ENCODE results near the gene SLC2A10. TPM values are rescaled to one million over a fixed set of nuclear protein-coding genes. Genes with fewer than 3 reads are reported as not detected.

SLC2A10 gene
- total and polyA plus RNA-seq, 2 donors (not counting 1 experiment from before 2014, with no cell fraction given) = 35.3 to 47.2 TPM

DNA sequence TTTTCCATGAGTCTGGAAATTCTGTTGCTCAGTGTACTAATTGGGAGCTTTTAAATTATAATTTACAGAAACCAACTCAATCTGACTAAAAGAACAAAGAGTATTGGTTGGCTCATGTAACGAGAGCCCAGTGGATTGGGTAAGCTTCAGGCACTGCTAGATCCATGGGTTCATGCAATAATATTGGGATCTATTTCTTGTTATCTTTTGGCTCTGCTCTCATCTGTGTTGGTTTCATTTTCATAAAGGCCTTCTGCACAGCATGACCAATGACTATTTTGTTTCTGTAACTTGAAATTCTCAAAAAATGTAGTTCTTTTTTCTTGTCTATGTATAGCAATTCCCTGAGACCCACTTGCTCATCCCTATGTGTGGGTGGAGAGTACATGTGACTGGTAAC lies 12.0 kb downstream of the SLC2A10 start:
- H3K27ac ChIP-seq (ENCODE audit: insufficient read depth, low read length) = no peak overlapping the region
- H3K4me1 ChIP-seq (ENCODE audit: control insufficient read depth, extremely low read depth, insufficient read depth, low read length) = no peaks in the 10 kb centered on the region
- H3K4me2 ChIP-seq (ENCODE audit: extremely low read depth, insufficient read depth, low read length) = no peak overlapping the region
- no peak overlapping the region for H2AFZ ChIP-seq (ENCODE audit: low read length)
- H3K9ac ChIP-seq (ENCODE audit: insufficient read depth, low read length) = no peak overlapping the region
- H3K9me3 ChIP-seq (ENCODE audit: control insufficient read depth, insufficient read depth, low read depth, low read length) = no peaks in the 10 kb centered on the region
- no peak overlapping the region for H3K4me3 ChIP-seq (replicated peaks in 1 of 4; ENCODE audit: control extremely low read depth in 1 of 4, insufficient read depth in 1 of 4, low read depth in 3 of 4, low read length in 4 of 4)
- H4K20me1 ChIP-seq (ENCODE audit: control insufficient read depth, extremely low read depth, insufficient read depth, low read length) = no peaks in the 10 kb centered on the region
- H3K27me3 ChIP-seq (ENCODE audit: control insufficient read depth, insufficient read depth, low read length) = no peaks in the 10 kb centered on the region
- H3K79me2 ChIP-seq (ENCODE audit: control insufficient read depth, insufficient read depth, low read length) = no peaks in the 10 kb centered on the region
- no peak for TF ChIP-seq EZH2 (IDR thresholded peaks at IDR 0.05; ENCODE audit: low read length, missing control alignments)
- TF ChIP-seq, protein P1, sequence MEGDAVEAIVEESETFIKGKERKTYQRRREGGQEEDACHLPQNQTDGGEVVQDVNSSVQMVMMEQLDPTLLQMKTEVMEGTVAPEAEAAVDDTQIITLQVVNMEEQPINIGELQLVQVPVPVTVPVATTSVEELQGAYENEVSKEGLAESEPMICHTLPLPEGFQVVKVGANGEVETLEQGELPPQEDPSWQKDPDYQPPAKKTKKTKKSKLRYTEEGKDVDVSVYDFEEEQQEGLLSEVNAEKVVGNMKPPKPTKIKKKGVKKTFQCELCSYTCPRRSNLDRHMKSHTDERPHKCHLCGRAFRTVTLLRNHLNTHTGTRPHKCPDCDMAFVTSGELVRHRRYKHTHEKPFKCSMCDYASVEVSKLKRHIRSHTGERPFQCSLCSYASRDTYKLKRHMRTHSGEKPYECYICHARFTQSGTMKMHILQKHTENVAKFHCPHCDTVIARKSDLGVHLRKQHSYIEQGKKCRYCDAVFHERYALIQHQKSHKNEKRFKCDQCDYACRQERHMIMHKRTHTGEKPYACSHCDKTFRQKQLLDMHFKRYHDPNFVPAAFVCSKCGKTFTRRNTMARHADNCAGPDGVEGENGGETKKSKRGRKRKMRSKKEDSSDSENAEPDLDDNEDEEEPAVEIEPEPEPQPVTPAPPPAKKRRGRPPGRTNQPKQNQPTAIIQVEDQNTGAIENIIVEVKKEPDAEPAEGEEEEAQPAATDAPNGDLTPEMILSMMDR (conservative IDR thresholded peaks at IDR 0.05 in 1 of 2, IDR thresholded peaks at IDR 0.05 in 1 of 2; ENCODE audit: low read depth in 1 of 2, low read length in 2 of 2) = no peak
- no peak for DNase-seq (ENCODE audit: low read depth in 2 of 2)
- H3K36me3 ChIP-seq (ENCODE audit: control insufficient read depth, insufficient read depth, low read length) = peaks cover 3% of the 10 kb centered on the region

DNA sequence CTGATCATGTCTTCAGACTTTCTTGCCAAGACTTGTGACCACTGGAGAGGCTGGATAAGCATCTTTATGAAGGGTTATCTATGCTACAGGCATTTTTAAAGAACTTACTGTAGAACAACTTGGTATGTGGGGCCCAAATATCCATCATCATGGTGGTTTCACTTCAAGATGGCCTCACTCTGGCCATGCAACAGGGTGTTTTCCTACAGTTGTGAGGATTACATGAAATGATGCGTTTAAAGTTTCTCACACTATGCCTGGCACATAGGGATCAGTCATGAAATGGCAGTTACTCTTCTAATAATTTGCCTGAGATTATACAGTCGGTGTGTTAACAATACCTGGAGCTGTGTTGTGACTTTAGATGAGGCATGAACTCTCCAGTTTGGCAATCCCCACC lies 13.0 kb downstream of the SLC2A10 start:
- Histone ChIP-seq H3K4me2 (ENCODE audit: extremely low read depth, insufficient read depth, low read length) (no peak overlapping the region), H3K79me2 (ENCODE audit: control insufficient read depth, insufficient read depth, low read length) (no peaks in the 10 kb centered on the region), H3K9ac (ENCODE audit: insufficient read depth, low read length) (no peak overlapping the region), H3K4me3 (replicated peaks in 1 of 4; ENCODE audit: control extremely low read depth in 1 of 4, insufficient read depth in 1 of 4, low read depth in 3 of 4, low read length in 4 of 4) (no peak overlapping the region), H3K27me3 (ENCODE audit: control insufficient read depth, insufficient read depth, low read length) (no peaks in the 10 kb centered on the region), H3K27ac (ENCODE audit: insufficient read depth, low read length) (no peak overlapping the region), H3K36me3 (ENCODE audit: control insufficient read depth, insufficient read depth, low read length) (peaks cover 3% of the 10 kb centered on the region), H2AFZ (ENCODE audit: low read length) (no peak overlapping the region), H3K9me3 (ENCODE audit: control insufficient read depth, insufficient read depth, low read depth, low read length) (no peaks in the 10 kb centered on the region), H3K4me1 (ENCODE audit: control insufficient read depth, extremely low read depth, insufficient read depth, low read length) (no peaks in the 10 kb centered on the region), H4K20me1 (ENCODE audit: control insufficient read depth, extremely low read depth, insufficient read depth, low read length) (no peaks in the 10 kb centered on the region)
- no peak for DNase-seq (ENCODE audit: low read depth in 2 of 2)
- TF ChIP-seq, protein P1 (conservative IDR thresholded peaks at IDR 0.05 in 1 of 2, IDR thresholded peaks at IDR 0.05 in 1 of 2; ENCODE audit: low read depth in 1 of 2, low read length in 2 of 2) = no peak
- no peak for TF ChIP-seq EZH2 (IDR thresholded peaks at IDR 0.05; ENCODE audit: low read length, missing control alignments)

DNA sequence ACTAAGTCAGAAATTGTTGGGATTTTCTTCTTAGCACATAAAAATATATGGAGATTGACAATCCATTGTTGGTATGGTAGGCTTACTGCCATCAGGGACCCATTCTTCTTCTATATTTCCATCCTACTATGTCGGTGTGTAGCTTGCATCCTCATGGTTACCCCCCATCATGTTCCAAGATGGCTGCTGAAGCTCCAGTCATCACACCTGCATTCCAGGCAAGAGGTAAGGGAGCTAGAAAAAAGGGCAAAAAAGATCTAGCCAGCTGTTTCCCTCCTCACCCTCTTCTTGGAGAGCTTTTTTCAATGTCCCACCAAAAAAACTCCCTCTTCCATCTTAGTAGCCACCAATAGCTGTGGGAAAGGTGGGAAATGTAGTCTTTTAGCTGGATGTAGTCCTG lies 13.6 kb downstream of the SLC2A10 start:
- Histone ChIP-seq H3K4me3 (replicated peaks in 1 of 4; ENCODE audit: control extremely low read depth in 1 of 4, insufficient read depth in 1 of 4, low read depth in 3 of 4, low read length in 4 of 4) (no peak overlapping the region), H4K20me1 (ENCODE audit: control insufficient read depth, extremely low read depth, insufficient read depth, low read length) (no peaks in the 10 kb centered on the region), H3K79me2 (ENCODE audit: control insufficient read depth, insufficient read depth, low read length) (no peaks in the 10 kb centered on the region), H3K9me3 (ENCODE audit: control insufficient read depth, insufficient read depth, low read depth, low read length) (no peaks in the 10 kb centered on the region), H3K4me2 (ENCODE audit: extremely low read depth, insufficient read depth, low read length) (no peak overlapping the region), H3K9ac (ENCODE audit: insufficient read depth, low read length) (no peak overlapping the region), H3K27ac (ENCODE audit: insufficient read depth, low read length) (no peak overlapping the region), H3K27me3 (ENCODE audit: control insufficient read depth, insufficient read depth, low read length) (no peaks in the 10 kb centered on the region), H3K36me3 (ENCODE audit: control insufficient read depth, insufficient read depth, low read length) (peaks cover 3% of the 10 kb centered on the region), H3K4me1 (ENCODE audit: control insufficient read depth, extremely low read depth, insufficient read depth, low read length) (no peaks in the 10 kb centered on the region), H2AFZ (ENCODE audit: low read length) (no peak overlapping the region)
- no peak for DNase-seq (ENCODE audit: low read depth in 2 of 2)
- TF ChIP-seq, protein P1 (conservative IDR thresholded peaks at IDR 0.05 in 1 of 2, IDR thresholded peaks at IDR 0.05 in 1 of 2; ENCODE audit: low read depth in 1 of 2, low read length in 2 of 2) = no peak
- TF ChIP-seq EZH2 (IDR thresholded peaks at IDR 0.05; ENCODE audit: low read length, missing control alignments) = no peak
